Esophagus squamous epithelium (tissue), 5 donors: ENCODE measurements around the gene ALG11. TPM values are rescaled to one million over a fixed set of nuclear protein-coding genes. Genes with fewer than 3 reads are reported as not detected.

Experiments
- DNase-seq: peaks from one replicate; lab custom pipeline; 2025; lab: John Stamatoyannopoulos, UW
- H3K27ac ChIP-seq, 4 donors: fragments of 200-600 bp; sonication (generic); one replicate each; pipeline ENCODE4 v1.5.1; 2016 to 2019; ENCODE audit warnings: mild to moderate bottlenecking in 1 of 4
- H3K27me3 ChIP-seq, 4 donors: fragments of 200-600 bp; sonication (generic); 1 replicate in 3 of 4; 2 replicates in 1 of 4; pipeline versions ENCODE4 v1.5.1 to v1.6.0; 2017 to 2021; ENCODE audit warnings: antibody characterized with exemption in 1 of 4
- H3K36me3 ChIP-seq, 3 donors: fragments of 200-600 bp; sonication (generic); one replicate each; pipeline ENCODE4 v1.5.1; 2016 to 2019
- H3K4me1 ChIP-seq, 3 donors: fragments of 200-600 bp; sonication (generic); one replicate each; pipeline ENCODE4 v1.5.1; 2017 to 2019
- H3K4me3 ChIP-seq, 4 donors: fragments of 200-600 bp; sonication (generic); 1 replicate in 3 of 4; 2 replicates in 1 of 4; pipeline ENCODE4 v1.5.1; 2016 to 2019; ENCODE audit warnings: mild to moderate bottlenecking in 2 of 4, moderate library complexity in 1 of 4
- H3K9me3 ChIP-seq, 3 donors: fragments of 200-600 bp; sonication (generic); one replicate each; pipeline ENCODE4 v1.5.1; 2016 to 2019
- POLR2A ChIP-seq, 4 donors: fragments of 450-650 bp; IDR thresholded peaks; one replicate each; pipeline ENCODE4 v1.6.1; 2017; ENCODE audit warnings: antibody characterized with exemption in 4 of 4, mild to moderate bottlenecking in 4 of 4, moderate library complexity in 3 of 4
- WGBS, 2 donors: methylation state at CpG; one replicate each; pipeline ENCODE4 v1.1.5; 2018; 5-methylcytosine and 5-hydroxymethylcytosine counted together
- intact Hi-C: fragments of 100-400 bp; cut with DNase I; formaldehyde crosslinking; loops from one replicate; pipeline ENCODE4 v1.15.0; 2022
- total RNA-seq, 4 donors: library from RNA; depleted of rRNA; stranded (reverse); fragments of >200 nt; gene quantifications; one replicate each; pipeline ENCODE4 v1.1.0, GENCODE V29; 2016
- TF ChIP-seq, protein P1 (sequence below), 6 experiments: fragments of 450-650 bp in 4 of 6; fragments of 200-600 bp in 2 of 6; sonication (generic) in 2 of 6; IDR thresholded peaks; one replicate each; pipeline ENCODE4 v1.5.1; 2016 to 2019; ENCODE audit warnings: antibody characterized with exemption in 6 of 6, mild to moderate bottlenecking in 4 of 6, moderate library complexity in 4 of 6
- donor health status: DM: yes; HTN: yes; CAD: no.

The ALG11 gene
- total RNA-seq, 4 donors from 2014 or later = 10.7 to 21.2 (median 14.4) TPM

DNA sequence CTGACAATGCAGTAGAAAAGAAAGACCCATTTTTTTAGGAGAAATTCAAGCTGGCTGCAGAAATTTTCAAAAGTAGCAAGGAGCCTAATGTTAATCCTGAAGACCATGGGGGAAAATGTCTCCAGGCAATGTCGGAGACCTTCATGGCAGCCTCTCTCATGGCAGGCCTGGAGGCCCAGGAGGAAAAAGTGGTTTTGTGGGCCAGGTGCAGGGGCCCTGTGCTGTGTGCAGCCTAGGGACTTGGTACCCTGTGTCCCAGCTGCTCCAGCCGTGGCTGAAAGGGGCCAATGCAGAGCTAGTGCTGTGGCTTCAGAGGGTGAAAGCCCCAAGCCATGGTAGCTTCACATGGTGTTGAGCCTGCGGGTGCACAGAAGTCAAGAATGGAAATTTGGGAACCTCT, 4.1 kb downstream of the ALG11 start:
- 96 to 100% methylated on average over 2 of the region's 3 CpGs for WGBS, 2 donors
- intact Hi-C loops = no loop called here
- peaks cover 0 to 4% (median 0%) of the 10 kb centered on the region in 4 donors for H3K27me3 ChIP-seq
- no peak for TF ChIP-seq POLR2A (IDR thresholded peaks at IDR 0.05)
- TF ChIP-seq, protein P1, sequence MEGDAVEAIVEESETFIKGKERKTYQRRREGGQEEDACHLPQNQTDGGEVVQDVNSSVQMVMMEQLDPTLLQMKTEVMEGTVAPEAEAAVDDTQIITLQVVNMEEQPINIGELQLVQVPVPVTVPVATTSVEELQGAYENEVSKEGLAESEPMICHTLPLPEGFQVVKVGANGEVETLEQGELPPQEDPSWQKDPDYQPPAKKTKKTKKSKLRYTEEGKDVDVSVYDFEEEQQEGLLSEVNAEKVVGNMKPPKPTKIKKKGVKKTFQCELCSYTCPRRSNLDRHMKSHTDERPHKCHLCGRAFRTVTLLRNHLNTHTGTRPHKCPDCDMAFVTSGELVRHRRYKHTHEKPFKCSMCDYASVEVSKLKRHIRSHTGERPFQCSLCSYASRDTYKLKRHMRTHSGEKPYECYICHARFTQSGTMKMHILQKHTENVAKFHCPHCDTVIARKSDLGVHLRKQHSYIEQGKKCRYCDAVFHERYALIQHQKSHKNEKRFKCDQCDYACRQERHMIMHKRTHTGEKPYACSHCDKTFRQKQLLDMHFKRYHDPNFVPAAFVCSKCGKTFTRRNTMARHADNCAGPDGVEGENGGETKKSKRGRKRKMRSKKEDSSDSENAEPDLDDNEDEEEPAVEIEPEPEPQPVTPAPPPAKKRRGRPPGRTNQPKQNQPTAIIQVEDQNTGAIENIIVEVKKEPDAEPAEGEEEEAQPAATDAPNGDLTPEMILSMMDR (IDR thresholded peaks at IDR 0.05) = no peak
- no peak for DNase-seq
- H3K4me3 ChIP-seq = no peak overlapping the region
- H3K36me3 ChIP-seq = peaks cover 0 to 55% (median 18%) of the 10 kb centered on the region in 3 donors
- no peak overlapping the region for H3K27ac ChIP-seq
- H3K4me1 ChIP-seq = peaks cover 0 to 23% (median 5%) of the 10 kb centered on the region in 3 donors
- no peaks in the 10 kb centered on the region for H3K9me3 ChIP-seq

DNA sequence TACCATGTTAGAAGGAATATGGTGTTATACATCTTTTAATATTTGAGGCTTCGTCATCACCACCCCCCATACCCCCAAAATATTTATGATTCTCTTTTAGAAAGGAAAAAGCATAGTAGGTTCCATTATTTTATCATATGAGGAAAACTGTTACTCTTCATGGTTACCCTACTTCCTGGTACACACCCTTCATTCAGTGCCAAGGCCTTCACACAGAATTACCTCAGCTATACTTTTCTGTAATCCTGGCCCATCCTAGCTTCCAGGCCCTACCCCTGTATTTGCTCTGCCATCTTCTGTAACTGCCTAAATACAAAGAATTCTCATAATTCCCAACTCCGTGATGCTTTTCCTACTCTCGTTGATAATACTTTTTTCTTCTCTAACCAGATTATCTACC, 8.0 kb downstream of the ALG11 start:
- Histone ChIP-seq H3K27ac (no peak overlapping the region), H3K4me3 (no peak overlapping the region), H3K4me1 (no peaks in the 10 kb centered on the region), H3K27me3 (no peaks in the 10 kb centered on the region), H3K36me3 (peaks cover 0 to 94% (median 22%) of the 10 kb centered on the region in 3 donors), H3K9me3 (no peaks in the 10 kb centered on the region)
- 95 to 97% methylated on average over 3 of the region's 3 CpGs for WGBS, 2 donors
- intact Hi-C loops = no loop called here
- TF ChIP-seq POLR2A (IDR thresholded peaks at IDR 0.05) = no peak
- DNase-seq = no peak

DNA sequence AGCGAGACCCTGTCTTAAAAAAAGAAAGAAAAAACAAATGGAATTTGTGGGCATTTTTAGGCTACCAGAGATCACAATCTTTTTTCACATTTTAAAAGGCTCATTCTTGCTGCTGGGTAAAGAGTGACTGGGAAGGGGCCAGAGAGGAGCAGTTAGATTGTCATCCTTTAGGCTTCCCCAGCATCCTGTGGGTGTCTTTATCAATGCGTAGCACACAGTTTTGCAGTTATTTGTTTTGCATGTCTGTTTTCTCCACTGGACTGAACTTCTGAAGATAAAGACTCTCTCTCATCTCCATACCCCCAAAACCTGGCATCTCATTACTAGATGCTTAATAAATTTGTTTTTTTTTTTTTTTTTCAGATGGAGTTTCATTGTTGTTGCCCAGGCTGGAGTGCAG, 10.2 kb downstream of the ALG11 start:
- H3K9me3 ChIP-seq = no peaks in the 10 kb centered on the region
- H3K36me3 ChIP-seq = peaks cover 0 to 95% (median 22%) of the 10 kb centered on the region in 3 donors
- TF ChIP-seq, protein P1 (IDR thresholded peaks at IDR 0.05) = no peak
- TF ChIP-seq POLR2A (IDR thresholded peaks at IDR 0.05) = no peak
- WGBS, 2 donors = 93 to 98% methylated on average over 2 of the region's 2 CpGs
- H3K4me1 ChIP-seq = no peaks in the 10 kb centered on the region
- H3K27ac ChIP-seq = no peak overlapping the region
- intact Hi-C loops = no loop called here
- H3K4me3 ChIP-seq = no peak overlapping the region
- H3K27me3 ChIP-seq = no peaks in the 10 kb centered on the region
- no peak for DNase-seq

DNA sequence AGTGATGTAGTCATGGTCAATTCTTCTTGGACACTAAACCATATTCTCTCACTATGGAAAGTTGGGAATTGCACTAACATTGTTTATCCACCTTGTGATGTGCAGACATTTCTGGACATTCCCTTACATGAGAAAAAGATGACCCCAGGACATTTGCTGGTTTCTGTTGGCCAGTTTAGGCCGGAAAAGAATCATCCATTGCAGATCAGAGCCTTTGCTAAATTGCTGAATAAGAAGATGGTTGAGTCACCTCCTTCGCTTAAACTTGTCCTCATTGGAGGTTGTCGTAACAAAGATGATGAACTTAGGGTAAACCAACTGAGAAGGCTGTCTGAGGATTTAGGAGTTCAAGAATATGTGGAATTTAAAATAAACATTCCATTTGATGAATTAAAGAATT, 12.3 kb downstream of the ALG11 start, which contains the start of gene UTP14C:
Gene UTP14C, plus strand, starts transcription at position 211 of the 400 bp plus-strand sequence. CDS start 4,114 bp downstream, outside the sequence.
- intact Hi-C loops = no loop called here
- no peak for TF ChIP-seq POLR2A (IDR thresholded peaks at IDR 0.05)
- TF ChIP-seq, protein P1 (IDR thresholded peaks at IDR 0.05) = no peak
- H3K9me3 ChIP-seq = peaks cover 0 to 2% (median 0%) of the 10 kb centered on the region in 3 donors
- WGBS, 2 donors = 63 to 71% methylated on average over 3 of the region's 3 CpGs
- H3K27me3 ChIP-seq = no peaks in the 10 kb centered on the region
- no peak for DNase-seq
- H3K36me3 ChIP-seq = peaks cover 0 to 94% (median 14%) of the 10 kb centered on the region in 3 donors
- H3K27ac ChIP-seq = no peak within 1 kb of the TSS
- H3K4me3 ChIP-seq = no peak within 1 kb of the TSS
- no peaks in the 10 kb centered on the region for H3K4me1 ChIP-seq

DNA sequence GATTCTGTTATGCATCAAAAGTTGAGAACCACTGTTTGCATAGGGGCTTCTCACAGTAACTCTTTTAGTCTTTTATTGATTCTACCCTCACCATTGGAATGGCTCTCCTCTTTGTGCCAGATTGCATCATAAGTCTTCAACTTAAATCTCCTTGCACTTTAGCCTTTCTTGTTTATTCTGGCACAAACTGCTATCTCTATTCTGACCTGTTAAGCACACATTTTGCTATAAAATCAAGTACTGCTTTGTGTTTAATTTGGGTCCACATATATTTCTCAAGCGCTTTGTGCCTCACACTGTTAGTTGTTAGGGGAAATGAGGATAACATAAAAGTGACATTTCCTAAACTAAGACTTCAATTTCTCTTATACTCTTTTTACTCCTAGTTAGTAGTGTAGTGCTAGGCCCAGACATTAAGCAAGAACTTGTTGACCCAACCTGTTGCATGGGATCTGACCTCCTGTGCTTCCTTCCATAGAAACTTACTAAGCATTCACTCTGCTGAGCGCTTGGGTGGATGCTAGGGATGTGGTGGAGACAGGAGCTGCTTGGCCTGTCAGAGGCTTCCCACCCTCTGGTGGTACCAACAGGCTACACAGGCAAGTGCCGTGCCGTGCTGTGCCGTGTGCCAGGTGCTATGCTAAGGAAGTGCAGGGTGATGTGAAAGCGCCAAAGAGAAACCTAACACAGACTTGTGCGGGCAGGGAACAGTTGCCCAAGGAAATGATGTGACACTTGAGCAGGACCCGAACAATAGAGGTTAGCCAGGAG, 13.5 kb downstream of the ALG11 start:
- intact Hi-C loops = no loop called here
- no peak for TF ChIP-seq POLR2A (IDR thresholded peaks at IDR 0.05)
- TF ChIP-seq, protein P1 (IDR thresholded peaks at IDR 0.05) = no peak
- peaks cover 0 to 84% (median 6%) of the 10 kb centered on the region in 3 donors for H3K36me3 ChIP-seq
- H3K27me3 ChIP-seq = no peaks in the 10 kb centered on the region
- no peak for DNase-seq
- no peaks in the 10 kb centered on the region for H3K4me1 ChIP-seq
- no peak overlapping the region for H3K4me3 ChIP-seq
- H3K27ac ChIP-seq = no peak overlapping the region
- WGBS, 2 donors = 93 to 100% methylated on average over 4 to 5 of the region's 8 CpGs
- H3K9me3 ChIP-seq = peaks cover 0 to 5% (median 0%) of the 10 kb centered on the region in 3 donors
